HEK293 (cell line): Measurements from ENCODE around the gene AKAP6.

Experiments used
- CTCF ChIA-PET: fragments of 350-600 bp; formaldehyde crosslinking; extraction: SDS; loops from one replicate; lab custom pipeline; 2021; ENCODE audit warnings: antibody characterized with exemption; lab: Yijun Ruan, JAX
- POLR2A ChIA-PET: fragments of 300-600 bp; formaldehyde crosslinking; extraction: SDS; loops from one replicate; lab custom pipeline; 2020; ENCODE audit warnings: antibody characterized with exemption, inconsistent platforms; lab: Yijun Ruan, JAX
- H3K27ac ChIP-seq: fragments of 200-500 bp; sonication (Bioruptor generic); 2 replicates; pipeline ENCODE4 v1.5.1; 2014; ENCODE audit warnings: low read depth, low read length, control low read depth, inconsistent platforms; ENCODE audit errors: extremely low read depth
- H3K36me3 ChIP-seq, 2 experiments: fragments of 200-500 bp in 1 of 2; sonication (Bioruptor generic) in 1 of 2; 1 replicate in 1 of 2; 2 replicates in 1 of 2; pipeline ENCODE4 v1.5.1; 2014 to 2017; ENCODE audit warnings: inconsistent platforms in 2 of 2, low read length in 2 of 2; ENCODE audit not compliant: control insufficient read depth in 2 of 2, insufficient read depth in 1 of 2
- H3K4me1 ChIP-seq: fragments of 200-500 bp; sonication (Bioruptor generic); 2 replicates; pipeline ENCODE4 v1.5.1; 2014; ENCODE audit warnings: mild to moderate bottlenecking, low read length, inconsistent platforms; ENCODE audit not compliant: control insufficient read depth, insufficient read depth
- H3K4me3 ChIP-seq: 2 replicates; pipeline ENCODE4 v1.5.1; 2011; ENCODE audit warnings: low read depth, mild to moderate bottlenecking, control low read depth, low read length, moderate library complexity
- H3K9me3 ChIP-seq: fragments of 200-500 bp; sonication (Bioruptor generic); 2 replicates; pipeline ENCODE4 v1.5.1; 2014; ENCODE audit warnings: low read depth, low read length, inconsistent platforms; ENCODE audit not compliant: control insufficient read depth, insufficient read depth
- HOXA7 ChIP-seq: sonication (generic); formaldehyde crosslinking; IDR thresholded peaks from 2 replicates; pipeline ENCODE4 v1.8.1; 2022; ENCODE audit warnings: missing genetic modification reagents, borderline replicate concordance
- KLF1 ChIP-seq: fragments of 450-650 bp; formaldehyde crosslinking; IDR thresholded peaks from 2 replicates; pipeline ENCODE4 v1.5.1; 2016; ENCODE audit warnings: missing biosample characterization, missing genetic modification characterization
- KLF10 ChIP-seq: fragments of 450-650 bp; IDR thresholded peaks from 2 replicates; pipeline ENCODE4 v1.5.1; 2018; ENCODE audit warnings: missing biosample characterization, mild to moderate bottlenecking, missing genetic modification characterization
- KLF8 ChIP-seq: fragments of 450-650 bp; formaldehyde crosslinking; IDR thresholded peaks from 2 replicates; pipeline ENCODE4 v1.5.1; 2016; ENCODE audit warnings: missing biosample characterization, missing genetic modification characterization
- PRDM1 ChIP-seq: fragments of 450-650 bp; formaldehyde crosslinking; IDR thresholded peaks from 2 replicates; pipeline ENCODE4; 2016; ENCODE audit warnings: missing biosample characterization, missing genetic modification characterization
- PRDM2 ChIP-seq: fragments of 450-650 bp; formaldehyde crosslinking; IDR thresholded peaks from 2 replicates; pipeline ENCODE4 v1.5.1; 2016; ENCODE audit warnings: missing biosample characterization, missing genetic modification characterization, borderline replicate concordance
- ZEB2 ChIP-seq: fragments of 450-650 bp; formaldehyde crosslinking; IDR thresholded peaks from 2 replicates; pipeline ENCODE4 v1.5.1; 2016; ENCODE audit warnings: missing biosample characterization, missing genetic modification characterization
- ZFHX2 ChIP-seq: fragments of 450-650 bp; formaldehyde crosslinking; conservative IDR thresholded peaks from 2 replicates; pipeline ENCODE4 v1.5.1; 2016; ENCODE audit warnings: missing biosample characterization, missing genetic modification characterization
- ZNF132 ChIP-seq: fragments of 450-650 bp; formaldehyde crosslinking; IDR thresholded peaks from 2 replicates; pipeline ENCODE4 v1.5.1; 2017; ENCODE audit warnings: missing biosample characterization, missing genetic modification characterization, borderline replicate concordance
- ZNF133 ChIP-seq: fragments of 450-650 bp; formaldehyde crosslinking; IDR thresholded peaks from 2 replicates; pipeline ENCODE4 v1.5.1; 2016; ENCODE audit warnings: missing biosample characterization, missing genetic modification characterization
- ZNF223 ChIP-seq: fragments of 450-650 bp; formaldehyde crosslinking; IDR thresholded peaks from 2 replicates; pipeline ENCODE4 v1.5.1; 2016; ENCODE audit warnings: missing biosample characterization, missing genetic modification characterization
- ZNF280D ChIP-seq: fragments of 450-650 bp; formaldehyde crosslinking; IDR thresholded peaks from 2 replicates; pipeline ENCODE4 v1.5.1; 2016; ENCODE audit warnings: missing biosample characterization, missing genetic modification characterization
- ZNF350 ChIP-seq: fragments of 450-650 bp; formaldehyde crosslinking; IDR thresholded peaks from 2 replicates; pipeline ENCODE4 v1.5.0; 2017; ENCODE audit warnings: missing biosample characterization, mild to moderate bottlenecking, missing genetic modification characterization
- ZNF513 ChIP-seq: fragments of 450-650 bp; IDR thresholded peaks from 2 replicates; pipeline ENCODE4 v1.5.1; 2018; ENCODE audit warnings: missing biosample characterization, missing genetic modification characterization
- ZNF544 ChIP-seq: fragments of 450-650 bp; formaldehyde crosslinking; IDR thresholded peaks from 2 replicates; pipeline ENCODE4 v1.5.0; 2017; ENCODE audit warnings: missing biosample characterization, missing genetic modification characterization
- ZNF791 ChIP-seq: fragments of 450-650 bp; formaldehyde crosslinking; IDR thresholded peaks from 2 replicates; pipeline ENCODE4 v1.5.1; 2016; ENCODE audit warnings: missing biosample characterization, missing genetic modification characterization
- ZNF837 ChIP-seq: fragments of 450-650 bp; formaldehyde crosslinking; IDR thresholded peaks from 2 replicates; pipeline ENCODE4 v1.5.1; 2016; ENCODE audit warnings: missing biosample characterization, missing genetic modification characterization

The AKAP6 gene

GRCh38 chr14:32311294-32312009 lies 17.6 kb upstream of the AKAP6 start (continued):
- no peak for TF ChIP-seq PRDM2

GRCh38 chr14:32312010-32312331 lies 17.1 kb upstream of the AKAP6 start:
- ChIA-PET POLR2A (no interaction called here), CTCF (no interaction called here)
- no peak overlapping the region for H3K27ac ChIP-seq
- no peaks in the 10 kb centered on the region for H3K36me3 ChIP-seq
- TF ChIP-seq ZNF791 (no peak), KLF10 (tag by site-specific recombination) (no peak), ZNF133 (tag by site-specific recombination) (no peak), ZNF350 (tag by site-specific recombination) (no peak), ZNF513 (no peak), ZNF280D (tag by site-specific recombination) (no peak), KLF8 (tag by site-specific recombination) (no peak), HOXA7 (no peak), ZNF132 (tag by site-specific recombination) (no peak), ZFHX2 (tag by site-specific recombination) (no peak), ZNF544 (tag by site-specific recombination) (no peak), ZNF223 (no peak), ZNF837 (tag by site-specific recombination) (no peak), PRDM1 (tag by site-specific recombination) (no peak), KLF1 (tag by site-specific recombination) (no peak), ZEB2 (tag by site-specific recombination) (no peak)
- peaks cover 15% of the 10 kb centered on the region for H3K4me1 ChIP-seq
- no peak overlapping the region for H3K4me3 ChIP-seq
- no peaks in the 10 kb centered on the region for H3K9me3 ChIP-seq
